ENCODE results near the gene SMYD2. TPM values are rescaled to one million over a fixed set of nuclear protein-coding genes. Genes with fewer than 3 reads are reported as not detected.

SMYD2 gene
- total RNA-seq, 2 donors from 2014 or later, result 35.2 to 50.9 TPM

GRCh38 chr1:214324896-214325800, 44.2 kb downstream of the SMYD2 start:
- no peak for ATAC-seq (replicated peaks)
- Mint-ChIP-seq H3K27ac (no peak overlapping the region), H3K27me3 (no peaks in the 10 kb centered on the region), H3K4me3 (no peak overlapping the region), H3K36me3 (ENCODE audit: low read depth) (peaks cover 58% of the 10 kb centered on the region), H3K9me3 (no peaks in the 10 kb centered on the region), H3K4me1 (peaks cover 6% of the 10 kb centered on the region)

- peaks cover 60% of the 10 kb centered on the region for H3K36me3 Mint-ChIP-seq (ENCODE audit: low read depth)
- no peak overlapping the region for H3K4me3 Mint-ChIP-seq
- peaks cover 6% of the 10 kb centered on the region for H3K4me1 Mint-ChIP-seq
- no peaks in the 10 kb centered on the region for H3K9me3 Mint-ChIP-seq
- ATAC-seq (replicated peaks), result no peak
- no peak overlapping the region for H3K27ac Mint-ChIP-seq
- H3K27me3 Mint-ChIP-seq, result no peaks in the 10 kb centered on the region
Measured at GRCh38 chr1:214326406-214326805, 45.4 kb downstream of the SMYD2 start.

GRCh38 chr1:214327514-214327913, 46.6 kb downstream of the SMYD2 start:
- Mint-ChIP-seq H3K4me3 (no peak overlapping the region), H3K27ac (no peak overlapping the region), H3K36me3 (ENCODE audit: low read depth) (peaks cover 55% of the 10 kb centered on the region), H3K27me3 (no peaks in the 10 kb centered on the region), H3K4me1 (no peaks in the 10 kb centered on the region), H3K9me3 (no peaks in the 10 kb centered on the region)
- ATAC-seq (replicated peaks), result peak; percentile 42

- peak; percentile 95 for ATAC-seq (replicated peaks)
- no peaks in the 10 kb centered on the region for H3K27me3 Mint-ChIP-seq
- H3K9me3 Mint-ChIP-seq, result no peaks in the 10 kb centered on the region
- peaks cover 47% of the 10 kb centered on the region for H3K36me3 Mint-ChIP-seq (ENCODE audit: low read depth)
- no peak overlapping the region for H3K27ac Mint-ChIP-seq
- no peaks in the 10 kb centered on the region for H3K4me1 Mint-ChIP-seq
- no peak overlapping the region for H3K4me3 Mint-ChIP-seq
Measured at GRCh38 chr1:214328770-214329469, 48.0 kb downstream of the SMYD2 start.

- no peak for ATAC-seq (replicated peaks)
- Mint-ChIP-seq H3K36me3 (ENCODE audit: low read depth) (peaks cover 47% of the 10 kb centered on the region), H3K27me3 (no peaks in the 10 kb centered on the region), H3K27ac (no peak overlapping the region), H3K9me3 (no peaks in the 10 kb centered on the region), H3K4me3 (no peak overlapping the region), H3K4me1 (no peaks in the 10 kb centered on the region)
Measured at GRCh38 chr1:214329470-214330220, 48.7 kb downstream of the SMYD2 start.

- ATAC-seq (replicated peaks), result no peak
- Mint-ChIP-seq H3K27me3 (no peaks in the 10 kb centered on the region), H3K36me3 (ENCODE audit: low read depth) (peaks cover 48% of the 10 kb centered on the region), H3K4me3 (no peak overlapping the region), H3K27ac (no peak overlapping the region), H3K4me1 (no peaks in the 10 kb centered on the region), H3K9me3 (no peaks in the 10 kb centered on the region)
Measured at GRCh38 chr1:214330222-214330621, 49.3 kb downstream of the SMYD2 start.

GRCh38 chr1:214330715-214331114, 49.8 kb downstream of the SMYD2 start:
- ATAC-seq (replicated peaks), result no peak
- peaks cover 48% of the 10 kb centered on the region for H3K36me3 Mint-ChIP-seq (ENCODE audit: low read depth)
- no peaks in the 10 kb centered on the region for H3K9me3 Mint-ChIP-seq
- H3K4me1 Mint-ChIP-seq, result no peaks in the 10 kb centered on the region
- no peaks in the 10 kb centered on the region for H3K27me3 Mint-ChIP-seq
- H3K27ac Mint-ChIP-seq, result no peak overlapping the region
- H3K4me3 Mint-ChIP-seq, result no peak overlapping the region

- H3K27me3 Mint-ChIP-seq, result no peaks in the 10 kb centered on the region
- no peak for ATAC-seq (replicated peaks)
- no peaks in the 10 kb centered on the region for H3K4me1 Mint-ChIP-seq
- no peaks in the 10 kb centered on the region for H3K9me3 Mint-ChIP-seq
- peaks cover 51% of the 10 kb centered on the region for H3K36me3 Mint-ChIP-seq (ENCODE audit: low read depth)
- no peak overlapping the region for H3K27ac Mint-ChIP-seq
- no peak overlapping the region for H3K4me3 Mint-ChIP-seq
Measured at GRCh38 chr1:214331180-214331579, 50.2 kb downstream of the SMYD2 start.

- no peaks in the 10 kb centered on the region for H3K9me3 Mint-ChIP-seq
- H3K4me1 Mint-ChIP-seq, result no peaks in the 10 kb centered on the region
- H3K27ac Mint-ChIP-seq, result no peak overlapping the region
- H3K4me3 Mint-ChIP-seq, result no peak overlapping the region
- no peak for ATAC-seq (replicated peaks)
- peaks cover 53% of the 10 kb centered on the region for H3K36me3 Mint-ChIP-seq (ENCODE audit: low read depth)
- no peaks in the 10 kb centered on the region for H3K27me3 Mint-ChIP-seq
Measured at GRCh38 chr1:214331827-214332423, 51.0 kb downstream of the SMYD2 start.

- Mint-ChIP-seq H3K27ac (no peak overlapping the region), H3K4me3 (no peak overlapping the region)
- no peak for ATAC-seq (replicated peaks)
Measured at GRCh38 chr1:214332946-214333798, 52.2 kb downstream of the SMYD2 start.

GRCh38 chr1:214335567-214335966, 54.6 kb downstream of the SMYD2 start:
- H3K4me1 Mint-ChIP-seq, result no peaks in the 10 kb centered on the region
- H3K9me3 Mint-ChIP-seq, result no peaks in the 10 kb centered on the region
- no peak for ATAC-seq (replicated peaks)
- no peak overlapping the region for H3K4me3 Mint-ChIP-seq
- no peaks in the 10 kb centered on the region for H3K27me3 Mint-ChIP-seq
- H3K27ac Mint-ChIP-seq, result no peak overlapping the region
- peaks cover 68% of the 10 kb centered on the region for H3K36me3 Mint-ChIP-seq (ENCODE audit: low read depth)

More at GRCh38 chr1:214332946-214333798, 52.2 kb downstream of the SMYD2 start:
- Mint-ChIP-seq H3K4me1 (no peaks in the 10 kb centered on the region), H3K36me3 (ENCODE audit: low read depth) (peaks cover 66% of the 10 kb centered on the region), H3K9me3 (no peaks in the 10 kb centered on the region), H3K27me3 (no peaks in the 10 kb centered on the region)

- Mint-ChIP-seq H3K9me3 (no peaks in the 10 kb centered on the region), H3K36me3 (ENCODE audit: low read depth) (peaks cover 55% of the 10 kb centered on the region), H3K4me1 (no peaks in the 10 kb centered on the region), H3K27ac (no peak overlapping the region), H3K4me3 (no peak overlapping the region), H3K27me3 (no peaks in the 10 kb centered on the region)
- ATAC-seq (replicated peaks), result no peak
Measured at GRCh38 chr1:214337015-214337414, 56.1 kb downstream of the SMYD2 start.

GRCh38 chr1:214337511-214337910, 56.6 kb downstream of the SMYD2 start:
- no peaks in the 10 kb centered on the region for H3K9me3 Mint-ChIP-seq
- H3K4me1 Mint-ChIP-seq, result no peaks in the 10 kb centered on the region
- H3K36me3 Mint-ChIP-seq (ENCODE audit: low read depth), result peaks cover 59% of the 10 kb centered on the region
- H3K4me3 Mint-ChIP-seq, result no peak overlapping the region
- H3K27me3 Mint-ChIP-seq, result no peaks in the 10 kb centered on the region
- no peak overlapping the region for H3K27ac Mint-ChIP-seq
- no peak for ATAC-seq (replicated peaks)
